ENCODE measurements around the gene P4HTM. TPM values are rescaled to one million over a fixed set of nuclear protein-coding genes. Genes with fewer than 3 reads are reported as not detected.
A peak's percentile ranks its signal among the peaks of the same experiment; 100 is the strongest.

Gene P4HTM
- total RNA-seq, 2 experiments from 2014 or later: 45.3 to 47.6 TPM

- Mint-ChIP-seq H3K27me3 (no peaks in the 10 kb centered on the region), H3K4me1 (peaks cover 55% of the 10 kb centered on the region), H3K36me3 (ENCODE audit: low read depth) (peaks cover 43% of the 10 kb centered on the region), H3K4me3 (peak overlapping the region; percentile 87), H3K27ac (peak overlapping the region; percentile 99), H3K9me3 (no peaks in the 10 kb centered on the region)
- ChIA-PET CTCF (interaction anchor here (0.6 to 9.3 kb wide), 23 partner anchors 10 to 435 kb away, joined by 3 to 100 read pairs (median 5); partner anchors contain the start of genes ARIH2, P4HTM, QRICH1 and USP4), POLR2A (interaction anchor here (0.7 to 2.3 kb wide), 4 partner anchors 16 to 389 kb away, joined by 3 to 21 read pairs (median 4); partner anchors contain the start of genes TCTA and WDR6)
- no peak for DNase-seq
Observed at GRCh38 chr3:49022688-49023171, 32.7 kb downstream of the P4HTM start.

- peak overlapping the region; percentile 87 for H3K4me3 Mint-ChIP-seq
- POLR2A ChIA-PET: no interaction called here
- H3K9me3 Mint-ChIP-seq: no peaks in the 10 kb centered on the region
- CTCF ChIA-PET: interaction anchor here (0.7 to 9.3 kb wide), 3 partner anchors 9 to 19 kb away, joined by 3 to 100 read pairs (median 6); partner anchors contain the start of gene WDR6
- DNase-seq: no peak
- H3K36me3 Mint-ChIP-seq (ENCODE audit: low read depth): peaks cover 42% of the 10 kb centered on the region
- peaks cover 62% of the 10 kb centered on the region for H3K4me1 Mint-ChIP-seq
- H3K27ac Mint-ChIP-seq: peak overlapping the region; percentile 99
- H3K27me3 Mint-ChIP-seq: no peaks in the 10 kb centered on the region
Observed at GRCh38 chr3:49023775-49024174, 33.7 kb downstream of the P4HTM start.

GRCh38 chr3:49024449-49024848 is 34.4 kb downstream of the P4HTM start:
- Mint-ChIP-seq H3K9me3 (no peaks in the 10 kb centered on the region), H3K36me3 (ENCODE audit: low read depth) (peaks cover 44% of the 10 kb centered on the region), H3K27ac (no peak overlapping the region), H3K4me1 (peaks cover 64% of the 10 kb centered on the region), H3K27me3 (no peaks in the 10 kb centered on the region), H3K4me3 (no peak overlapping the region)
- ChIA-PET CTCF (interaction anchor here (1.3 to 9.3 kb wide), 2 partner anchors 9 to 17 kb away, joined by 6 to 100 read pairs; partner anchors contain the start of gene WDR6), POLR2A (no interaction called here)
- no peak for DNase-seq

GRCh38 chr3:49025005-49025792 is 35.2 kb downstream of the P4HTM start:
- POLR2A ChIA-PET: no interaction called here
- Mint-ChIP-seq H3K9me3 (no peaks in the 10 kb centered on the region), H3K36me3 (ENCODE audit: low read depth) (peaks cover 44% of the 10 kb centered on the region), H3K4me3 (no peak overlapping the region), H3K27me3 (no peaks in the 10 kb centered on the region), H3K27ac (no peak overlapping the region), H3K4me1 (peaks cover 59% of the 10 kb centered on the region)
- DNase-seq: no peak
- CTCF ChIA-PET: interaction anchor here (0.6 to 1.4 kb wide), 2 partner anchors 22 to 172 kb away, joined by 3 read pairs; no protein-coding TSS in a partner anchor

GRCh38 chr3:49025793-49026520 is 35.9 kb downstream of the P4HTM start:
- peaks cover 59% of the 10 kb centered on the region for H3K4me1 Mint-ChIP-seq
- no peak overlapping the region for H3K4me3 Mint-ChIP-seq
- H3K9me3 Mint-ChIP-seq: no peaks in the 10 kb centered on the region
- no peak for DNase-seq
- CTCF ChIA-PET: interaction anchor here (0.6 to 1.5 kb wide), 3 partner anchors 19 to 173 kb away, joined by 3 to 6 read pairs (median 3); partner anchors contain the start of gene WDR6
- no peak overlapping the region for H3K27ac Mint-ChIP-seq
- POLR2A ChIA-PET: no interaction called here
- no peaks in the 10 kb centered on the region for H3K27me3 Mint-ChIP-seq
- peaks cover 47% of the 10 kb centered on the region for H3K36me3 Mint-ChIP-seq (ENCODE audit: low read depth)

GRCh38 chr3:49026536-49026935 is 36.5 kb downstream of the P4HTM start:
- peaks cover 51% of the 10 kb centered on the region for H3K36me3 Mint-ChIP-seq (ENCODE audit: low read depth)
- no peaks in the 10 kb centered on the region for H3K27me3 Mint-ChIP-seq
- no peak overlapping the region for H3K27ac Mint-ChIP-seq
- no peak for DNase-seq
- H3K9me3 Mint-ChIP-seq: no peaks in the 10 kb centered on the region
- no peak overlapping the region for H3K4me3 Mint-ChIP-seq
- ChIA-PET POLR2A (no interaction called here), CTCF (interaction anchor here (1.0 to 1.5 kb wide), 3 partner anchors 13 to 24 kb away, joined by 3 to 6 read pairs (median 3); partner anchors contain the start of gene WDR6)
- peaks cover 59% of the 10 kb centered on the region for H3K4me1 Mint-ChIP-seq

GRCh38 chr3:49027634-49028033 is 37.6 kb downstream of the P4HTM start:
- ChIA-PET CTCF (interaction anchor here (1.5 to 1.9 kb wide), 2 partner anchors 13 to 20 kb away, joined by 4 to 6 read pairs; partner anchors contain the start of gene WDR6), POLR2A (no interaction called here)
- Mint-ChIP-seq H3K4me3 (no peak overlapping the region), H3K27ac (peak overlapping the region; percentile 46), H3K4me1 (peaks cover 56% of the 10 kb centered on the region), H3K36me3 (ENCODE audit: low read depth) (peaks cover 55% of the 10 kb centered on the region), H3K27me3 (no peaks in the 10 kb centered on the region), H3K9me3 (no peaks in the 10 kb centered on the region)
- no peak for DNase-seq

- peak overlapping the region; percentile 85 for H3K4me3 Mint-ChIP-seq
- no peak for DNase-seq
- H3K9me3 Mint-ChIP-seq: no peaks in the 10 kb centered on the region
- ChIA-PET CTCF (interaction anchor here (1.1 to 1.9 kb wide), 3 partner anchors 12 to 21 kb away, joined by 3 to 8 read pairs (median 4); partner anchors contain the start of gene WDR6), POLR2A (interaction anchor here (1.1 to 1.5 kb wide), 2 partner anchors 21 to 65 kb away, joined by 3 to 5 read pairs; partner anchors contain the start of genes QRICH1 and WDR6)
- H3K36me3 Mint-ChIP-seq (ENCODE audit: low read depth): peaks cover 51% of the 10 kb centered on the region
- H3K4me1 Mint-ChIP-seq: peaks cover 50% of the 10 kb centered on the region
- peak overlapping the region; percentile 91 for H3K27ac Mint-ChIP-seq
- H3K27me3 Mint-ChIP-seq: no peaks in the 10 kb centered on the region
Observed at GRCh38 chr3:49028298-49028672, 38.2 kb downstream of the P4HTM start.

GRCh38 chr3:49028673-49029562 is 38.9 kb downstream of the P4HTM start, which contains the start of gene IMPDH2:
IMPDH2 (minus strand) TSS chr3:49029398; CDS start chr3:49029350, 48 bp downstream.
- Mint-ChIP-seq H3K9me3 (no peaks in the 10 kb centered on the region), H3K36me3 (ENCODE audit: low read depth) (peaks cover 46% of the 10 kb centered on the region), H3K4me1 (peaks cover 46% of the 10 kb centered on the region), H3K27ac (peak within 1 kb of the TSS; percentile 91), H3K27me3 (no peaks in the 10 kb centered on the region), H3K4me3 (peak within 1 kb of the TSS; percentile 85)
- CTCF ChIA-PET: interaction anchor here (0.6 to 1.9 kb wide), 5 partner anchors 12 to 115 kb away, joined by 3 to 8 read pairs (median 4); partner anchors contain the start of gene WDR6
- DNase-seq: peak; percentile 93
- POLR2A ChIA-PET: interaction anchor here (0.5 to 1.5 kb wide), 5 partner anchors 8 to 247 kb away, joined by 3 to 5 read pairs (median 4); partner anchors contain the start of genes QRICH1 and WDR6

GRCh38 chr3:49029563-49029884 is 39.5 kb downstream of the P4HTM start:
- H3K36me3 Mint-ChIP-seq (ENCODE audit: low read depth): peaks cover 43% of the 10 kb centered on the region
- CTCF ChIA-PET: interaction anchor here (0.6 to 1.9 kb wide), 4 partner anchors 15 to 115 kb away, joined by 3 to 8 read pairs (median 5); partner anchors contain the start of gene WDR6
- POLR2A ChIA-PET: interaction anchor here (0.5 to 1.5 kb wide), 5 partner anchors 9 to 247 kb away, joined by 3 to 5 read pairs (median 4); partner anchors contain the start of genes QRICH1 and WDR6
- no peak for DNase-seq
- H3K27me3 Mint-ChIP-seq: no peaks in the 10 kb centered on the region
- peaks cover 40% of the 10 kb centered on the region for H3K4me1 Mint-ChIP-seq
- H3K4me3 Mint-ChIP-seq: peak overlapping the region; percentile 85
- H3K9me3 Mint-ChIP-seq: no peaks in the 10 kb centered on the region
- peak overlapping the region; percentile 91 for H3K27ac Mint-ChIP-seq

GRCh38 chr3:49030321-49030720 is 40.3 kb downstream of the P4HTM start:
- Mint-ChIP-seq H3K4me1 (peaks cover 34% of the 10 kb centered on the region), H3K27me3 (no peaks in the 10 kb centered on the region), H3K27ac (peak overlapping the region; percentile 69), H3K4me3 (no peak overlapping the region), H3K36me3 (ENCODE audit: low read depth) (peaks cover 45% of the 10 kb centered on the region), H3K9me3 (no peaks in the 10 kb centered on the region)
- CTCF ChIA-PET: interaction anchor here (1.1 to 4.8 kb wide), 3 partner anchors 9 to 20 kb away, joined by 3 to 31 read pairs (median 4); partner anchors contain the start of gene NDUFAF3
- POLR2A ChIA-PET: interaction anchor here (0.6 kb wide), 1 partner anchor 358 kb away, joined by 3 read pairs; no protein-coding TSS in a partner anchor
- DNase-seq: no peak

Measured in activated CD4-positive, alpha-beta T cell treated with anti-CD3 and anti-CD28 coated beads, Interleukin-2, amount 10 ng/mL, durations not matched to agents 7 days and 5 days (primary cell).